Measurements from ENCODE around the gene TMEM25. TPM values are rescaled to one million over a fixed set of nuclear protein-coding genes. Genes with fewer than 3 reads are reported as not detected.

Gene TMEM25
- total and polyA plus RNA-seq, 3 donors from 2014 or later = 16.4 to 46.8 (median 33.1) TPM

Other genes starting within 250 kb of the TMEM25 start
- under 1 TPM in 1 of 2 donors, not detected in 1; 0.50 TPM for gene CD3E, start 226.5 kb upstream of the TMEM25 start, total RNA-seq
- gene CD3E, start 226.5 kb upstream of the TMEM25 start, polyA plus RNA-seq (ENCODE audit: insufficient read depth, low read depth, low replicate concordance) = 6.1 TPM
- gene CD3D, start 188.5 kb upstream of the TMEM25 start, total RNA-seq = 1 to 10 TPM in 1 of 2 donors, not detected in 1; 1.8 TPM
- 7.2 TPM for gene CD3D, start 188.5 kb upstream of the TMEM25 start, polyA plus RNA-seq (ENCODE audit: insufficient read depth, low read depth, low replicate concordance)
- gene CD3G, start 186.8 kb upstream of the TMEM25 start, total RNA-seq = under 1 TPM; 0.08 to 0.99 TPM
- gene CD3G, start 186.8 kb upstream of the TMEM25 start, polyA plus RNA-seq (ENCODE audit: insufficient read depth, low read depth, low replicate concordance) = 0.88 TPM
- 10 to 100 TPM; 54.8 to 58.4 TPM for gene UBE4A, start 171.6 kb upstream of the TMEM25 start, total RNA-seq
- gene UBE4A, start 171.6 kb upstream of the TMEM25 start, polyA plus RNA-seq (ENCODE audit: insufficient read depth, low read depth, low replicate concordance) = 36.6 TPM
- 10 to 100 TPM; 35.9 to 40.0 TPM for gene ATP5MG, start 129.6 kb upstream of the TMEM25 start, total RNA-seq
- 193 TPM for gene ATP5MG, start 129.6 kb upstream of the TMEM25 start, polyA plus RNA-seq (ENCODE audit: insufficient read depth, low read depth, low replicate concordance)
- 100 to 1,000 TPM; 106 to 107 TPM for gene KMT2A, start 94.7 kb upstream of the TMEM25 start, total RNA-seq
- 22.7 TPM for gene KMT2A, start 94.7 kb upstream of the TMEM25 start, polyA plus RNA-seq (ENCODE audit: insufficient read depth, low read depth, low replicate concordance)
- gene TTC36, start 3.7 kb upstream of the TMEM25 start, total RNA-seq = 1 to 10 TPM; 4.9 to 5.7 TPM
- gene TTC36, start 3.7 kb upstream of the TMEM25 start, polyA plus RNA-seq (ENCODE audit: insufficient read depth, low read depth, low replicate concordance) = not detected
- 10 to 100 TPM; 47.7 to 59.4 TPM for gene IFT46, start 34.7 kb downstream of the TMEM25 start, total RNA-seq
- gene IFT46, start 34.7 kb downstream of the TMEM25 start, polyA plus RNA-seq (ENCODE audit: insufficient read depth, low read depth, low replicate concordance) = 65.0 TPM
- 100 to 1,000 TPM; 107 TPM for gene ARCN1, start 41.2 kb downstream of the TMEM25 start, total RNA-seq
- gene ARCN1, start 41.2 kb downstream of the TMEM25 start, polyA plus RNA-seq (ENCODE audit: insufficient read depth, low read depth, low replicate concordance) = 128 TPM
- 100 to 1,000 TPM in 1 of 2 donors, 10 to 100 TPM in 1; 95.9 to 102 TPM for gene PHLDB1, start 76.4 kb downstream of the TMEM25 start, total RNA-seq
- 51.1 TPM for gene PHLDB1, start 76.4 kb downstream of the TMEM25 start, polyA plus RNA-seq (ENCODE audit: insufficient read depth, low read depth, low replicate concordance)
- 1 to 10 TPM in 1 of 2 donors, under 1 TPM in 1; 0.62 to 1.7 TPM for gene TREH, start 148.5 kb downstream of the TMEM25 start, total RNA-seq
- gene TREH, start 148.5 kb downstream of the TMEM25 start, polyA plus RNA-seq (ENCODE audit: insufficient read depth, low read depth, low replicate concordance) = 4.0 TPM

All from testis (tissue), 3 donors.